ENCODE results near the gene TBPL1. TPM values are rescaled to one million over a fixed set of nuclear protein-coding genes. Genes with fewer than 3 reads are reported as not detected.

The TBPL1 gene
- polyA plus RNA-seq, 1 donor (not counting 4 experiments of a cell fraction or from before 2014, with no cell fraction given), result 39.1 TPM

DNA sequence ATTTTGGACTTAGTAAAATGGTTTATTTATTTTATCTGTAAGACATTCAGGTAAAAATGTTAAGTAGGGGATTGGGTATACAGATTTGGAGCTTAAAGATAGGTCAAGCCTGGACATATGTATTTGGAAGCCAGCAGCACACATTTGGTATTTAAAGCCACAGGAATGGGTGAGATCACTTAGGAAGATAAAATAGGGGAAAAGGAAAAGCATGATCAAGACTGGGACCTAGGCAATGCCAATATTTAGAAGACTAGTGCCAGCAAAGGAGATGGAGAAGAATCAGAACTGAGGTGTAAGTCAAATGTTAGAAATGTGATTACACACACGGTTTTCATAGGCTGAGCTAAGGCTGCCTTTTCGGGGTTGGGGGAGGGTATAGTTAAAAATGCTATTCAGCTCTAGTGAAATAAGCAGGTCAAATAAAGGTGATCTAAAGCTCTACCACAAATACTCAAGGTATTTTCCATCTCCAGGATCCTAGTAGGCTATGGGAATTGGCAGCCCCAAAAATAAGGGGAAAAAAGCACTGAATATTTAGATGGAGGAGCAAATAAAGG is 78.8 kb downstream of the TBPL1 start:
- no peaks in the 10 kb centered on the region for H3K36me3 ChIP-seq (ENCODE audit: control insufficient read depth in 2 of 2, extremely low read depth in 1 of 2, insufficient read depth in 2 of 2, low read length in 2 of 2)
- no peaks in the 10 kb centered on the region for H3K79me2 ChIP-seq (ENCODE audit: control insufficient read depth, insufficient read depth, low read length)
- H3K4me3 ChIP-seq (ENCODE audit: control insufficient read depth in 2 of 3, extremely low read depth in 1 of 3, insufficient read depth in 2 of 3, low read depth in 1 of 3, low read length in 3 of 3), result no peak overlapping the region
- dilution Hi-C loops (cut with MboI; ENCODE audit: extremely low pct_ligation_motif_present, low sequenced_read_pairs), result no loop called here
- DNase-seq (ENCODE audit: low read depth, low spot score), result no peak
- no peak overlapping the region for H3K9ac ChIP-seq (ENCODE audit: control insufficient read depth, extremely low read depth, insufficient read depth, low read length)
- no peaks in the 10 kb centered on the region for H4K20me1 ChIP-seq (ENCODE audit: control insufficient read depth, extremely low read depth, insufficient read depth, low read length)
- H3K9me3 ChIP-seq (ENCODE audit: control insufficient read depth, low read depth, low read length), result no peaks in the 10 kb centered on the region
- no peak for TF ChIP-seq EZH2 (IDR thresholded peaks at IDR 0.05; ENCODE audit: low read length)
- no peak for TF ChIP-seq CTCF (optimal IDR thresholded peaks at IDR 0.05 in 1 of 3, IDR thresholded peaks at IDR 0.05 in 1 of 3, conservative IDR thresholded peaks at IDR 0.05 in 1 of 3; ENCODE audit: extremely low read depth in 1 of 3, insufficient read depth in 2 of 3, low read length in 3 of 3)
- H3K4me1 ChIP-seq (ENCODE audit: control insufficient read depth, extremely low read depth, insufficient read depth, low read length), result peaks cover 25% of the 10 kb centered on the region
- peak; percentile 85 for FAIRE-seq
- no peaks in the 10 kb centered on the region for H3K27me3 ChIP-seq (ENCODE audit: control insufficient read depth, extremely low read depth, insufficient read depth, low read length)
- no peak overlapping the region for H3K4me2 ChIP-seq (ENCODE audit: control insufficient read depth, extremely low read depth, insufficient read depth, low read depth, low read length)
- no peaks in the 10 kb centered on the region for H3K9me1 ChIP-seq (ENCODE audit: control insufficient read depth, extremely low read depth, insufficient read depth, low read length)
- no peak overlapping the region for H2AFZ ChIP-seq (ENCODE audit: control insufficient read depth, low read length)
- H3K27ac ChIP-seq (ENCODE audit: control insufficient read depth, insufficient read depth, low read length), result no peak overlapping the region

GRCh38 chr6:134034478-134034877 is 81.5 kb downstream of the TBPL1 start:
- Histone ChIP-seq H3K4me2 (ENCODE audit: control insufficient read depth, extremely low read depth, insufficient read depth, low read depth, low read length) (no peak overlapping the region), H2AFZ (ENCODE audit: control insufficient read depth, low read length) (no peak overlapping the region), H3K79me2 (ENCODE audit: control insufficient read depth, insufficient read depth, low read length) (no peaks in the 10 kb centered on the region), H3K27ac (ENCODE audit: control insufficient read depth, insufficient read depth, low read length) (no peak overlapping the region), H3K9ac (ENCODE audit: control insufficient read depth, extremely low read depth, insufficient read depth, low read length) (no peak overlapping the region), H3K27me3 (ENCODE audit: control insufficient read depth, extremely low read depth, insufficient read depth, low read length) (no peaks in the 10 kb centered on the region), H3K4me3 (ENCODE audit: control insufficient read depth in 2 of 3, extremely low read depth in 1 of 3, insufficient read depth in 2 of 3, low read depth in 1 of 3, low read length in 3 of 3) (no peak overlapping the region), H3K9me3 (ENCODE audit: control insufficient read depth, low read depth, low read length) (no peaks in the 10 kb centered on the region), H3K9me1 (ENCODE audit: control insufficient read depth, extremely low read depth, insufficient read depth, low read length) (no peaks in the 10 kb centered on the region), H4K20me1 (ENCODE audit: control insufficient read depth, extremely low read depth, insufficient read depth, low read length) (no peaks in the 10 kb centered on the region), H3K36me3 (ENCODE audit: control insufficient read depth in 2 of 2, extremely low read depth in 1 of 2, insufficient read depth in 2 of 2, low read length in 2 of 2) (no peaks in the 10 kb centered on the region), H3K4me1 (ENCODE audit: control insufficient read depth, extremely low read depth, insufficient read depth, low read length) (peaks cover 25% of the 10 kb centered on the region)
- DNase-seq (ENCODE audit: low read depth, low spot score) (no peak), FAIRE-seq (no peak)
- dilution Hi-C loops (cut with MboI; ENCODE audit: extremely low pct_ligation_motif_present, low sequenced_read_pairs), result no loop called here
- no peak for TF ChIP-seq CTCF (optimal IDR thresholded peaks at IDR 0.05 in 1 of 3, IDR thresholded peaks at IDR 0.05 in 1 of 3, conservative IDR thresholded peaks at IDR 0.05 in 1 of 3; ENCODE audit: extremely low read depth in 1 of 3, insufficient read depth in 2 of 3, low read length in 3 of 3)
- TF ChIP-seq EZH2 (IDR thresholded peaks at IDR 0.05; ENCODE audit: low read length), result no peak
